GM12873 (cell line): Measurements from ENCODE around the gene ALOX12B.

ENCODE experiments used
- CTCF ChIP-seq: IDR thresholded peaks from 2 replicates; pipeline ENCODE4 v1.5.1; 2012; ENCODE audit warnings: low read depth, mild to moderate bottlenecking, moderate library complexity, low read length, control low read depth; ENCODE audit not compliant: insufficient read depth; ENCODE audit errors: missing control alignments

The ALOX12B gene

GRCh38 chr17:8087075-8087951, at the start of gene ALOX12B:
Gene ALOX12B, minus strand, starts transcription at chr17:8087716. Its CDS starts 274 bp downstream, at chr17:8087442.
- no peak for TF ChIP-seq CTCF

- no peak for TF ChIP-seq CTCF
Measured at GRCh38 chr17:8133941-8134340, 46.4 kb upstream of the ALOX12B start.

GRCh38 chr17:8133399-8133798, 45.9 kb upstream of the ALOX12B start:
- no peak for TF ChIP-seq CTCF

- TF ChIP-seq CTCF, result no peak
Measured at GRCh38 chr17:8131844-8132441, 44.4 kb upstream of the ALOX12B start.

- no peak for TF ChIP-seq CTCF
Measured at GRCh38 chr17:8128125-8128784, 40.7 kb upstream of the ALOX12B start.

GRCh38 chr17:8126491-8127066, 39.1 kb upstream of the ALOX12B start:
- TF ChIP-seq CTCF, result no peak
